HL-60 (cell line): ENCODE data around the gene ELOVL4.

Source experiments
- CTCF ChIP-seq: IDR thresholded peaks from one replicate; pipeline ENCODE4 v1.5.1; 2011; ENCODE audit warnings: low read length, control low read depth, inconsistent platforms; ENCODE audit not compliant: insufficient read depth
- POLR2AphosphoS5 ChIP-seq: IDR thresholded peaks from 2 replicates; pipeline ENCODE4 v1.6.1; 2012; ENCODE audit warnings: low read depth

GRCh38 chr6:79993012-79993910 lies 45.9 kb upstream of the ELOVL4 start:
- TF ChIP-seq CTCF (no peak), POLR2AphosphoS5 (no peak)
